Neuronal stem cell (in vitro differentiated cells): ENCODE results near the gene MOCS1.

Experiments
- DNase-seq: peaks from one replicate; pipeline ENCODE4 v3.0.0-alpha.2; 2013; ENCODE audit warnings: low spot score
- H2AFZ ChIP-seq: one replicate; pipeline ENCODE4 v1.6.1; 2013; ENCODE audit warnings: mild to moderate bottlenecking, low read length, inconsistent platforms
- H2AK5ac ChIP-seq: 2 replicates; pipeline ENCODE4 v1.6.1; 2013; ENCODE audit warnings: low read depth, mild to moderate bottlenecking, inconsistent platforms, low read length, moderate library complexity, mixed read lengths
- H2BK120ac ChIP-seq: 2 replicates; pipeline ENCODE4 v1.6.1; 2013; ENCODE audit warnings: low read depth, mild to moderate bottlenecking, inconsistent platforms, low read length, moderate library complexity, mixed read lengths
- H2BK12ac ChIP-seq: one replicate; pipeline ENCODE4 v1.6.1; 2013; ENCODE audit warnings: low read length, inconsistent platforms
- H2BK15ac ChIP-seq: 2 replicates; pipeline ENCODE4 v1.6.1; 2013; ENCODE audit warnings: mild to moderate bottlenecking, low read length, inconsistent platforms, mixed read lengths
- H2BK5ac ChIP-seq: one replicate; pipeline ENCODE4 v1.6.1; 2013; ENCODE audit warnings: inconsistent platforms, mild to moderate bottlenecking, low read length, moderate library complexity
- H3K14ac ChIP-seq: one replicate; pipeline ENCODE4 v1.6.1; 2013; ENCODE audit warnings: low read length, inconsistent platforms
- H3K18ac ChIP-seq: 2 replicates; pipeline ENCODE4 v1.6.1; 2013; ENCODE audit warnings: low read length, inconsistent platforms
- H3K23ac ChIP-seq: 2 replicates; pipeline ENCODE4 v1.6.1; 2013; ENCODE audit warnings: low read depth, mild to moderate bottlenecking, mixed read lengths, low read length, inconsistent platforms; ENCODE audit not compliant: poor library complexity
- H3K27ac ChIP-seq: replicated peaks from 3 replicates; pipeline ENCODE4 v1.5.1; 2013; ENCODE audit warnings: low read length, inconsistent platforms
- H3K27me3 ChIP-seq, 3 experiments: 2 replicates each; pipeline ENCODE4 v1.6.1; 2013; ENCODE audit warnings: low read length in 3 of 3, mild to moderate bottlenecking in 2 of 3, inconsistent platforms in 1 of 3, low read depth in 1 of 3, mixed read lengths in 1 of 3, moderate library complexity in 1 of 3; ENCODE audit not compliant: control insufficient read depth in 3 of 3, insufficient read depth in 3 of 3
- H3K36me3 ChIP-seq, 2 donors: replicated peaks in 1 of 2; 2 replicates each; pipeline ENCODE4 v1.6.1; 2013; ENCODE audit warnings: low read length in 2 of 2; ENCODE audit not compliant: control insufficient read depth in 2 of 2, insufficient read depth in 2 of 2
- H3K4ac ChIP-seq: 2 replicates; pipeline ENCODE4 v1.6.1; 2013; ENCODE audit warnings: inconsistent platforms, mild to moderate bottlenecking, low read length, moderate library complexity
- H3K4me1 ChIP-seq, 2 donors: 1 replicate in 1 of 2; 2 replicates in 1 of 2; pipeline ENCODE4 v1.6.1; 2013; ENCODE audit warnings: low read length in 2 of 2, low read depth in 1 of 2; ENCODE audit not compliant: control insufficient read depth in 2 of 2, insufficient read depth in 1 of 2
- H3K4me2 ChIP-seq: one replicate; pipeline ENCODE4 v1.6.1; 2013; ENCODE audit warnings: mild to moderate bottlenecking, low read length, inconsistent platforms; ENCODE audit not compliant: insufficient read depth, poor library complexity, severe bottlenecking
- H3K4me3 ChIP-seq, 2 donors: 2 replicates each; pipeline ENCODE4 v1.5.1; 2013; ENCODE audit warnings: low read length in 2 of 2, mild to moderate bottlenecking in 2 of 2, inconsistent platforms in 1 of 2, moderate library complexity in 1 of 2
- H3K79me1 ChIP-seq: one replicate; pipeline ENCODE4 v1.6.1; 2013; ENCODE audit warnings: low read depth, mild to moderate bottlenecking, inconsistent platforms, low read length, moderate library complexity
- H3K9ac ChIP-seq: one replicate; pipeline ENCODE4 v1.6.1; 2013; ENCODE audit warnings: mild to moderate bottlenecking, low read depth, low read length, inconsistent platforms; ENCODE audit not compliant: poor library complexity
- H3K9me3 ChIP-seq, 2 donors: replicated peaks in 1 of 2; 2 replicates each; pipeline versions ENCODE3 to v1.6.1; 2013; ENCODE audit warnings: low read length in 2 of 2, mild to moderate bottlenecking in 2 of 2, inconsistent platforms in 1 of 2, low read depth in 1 of 2, mixed read lengths in 1 of 2, moderate library complexity in 1 of 2; ENCODE audit not compliant: control insufficient read depth in 2 of 2, insufficient read depth in 1 of 2
- H4K8ac ChIP-seq: one replicate; pipeline ENCODE4 v1.6.1; 2013; ENCODE audit warnings: low read depth, mild to moderate bottlenecking, inconsistent platforms, low read length, moderate library complexity
- H4K91ac ChIP-seq: one replicate; pipeline ENCODE4 v1.6.1; 2013; ENCODE audit warnings: low read length, low read depth, mild to moderate bottlenecking, inconsistent platforms; ENCODE audit not compliant: poor library complexity
- WGBS, 2 donors: extraction: QIAGEN DNeasy Blood & Tissue Kit; methylation state at CpG; one replicate each; pipeline ENCODE4 v1.1.7; 2013; ENCODE audit warnings: missing lambda C conversion rate in 2 of 2, mixed read lengths in 1 of 2; ENCODE audit not compliant: insufficient read length in 2 of 2, insufficient replicate concordance in 1 of 2; ENCODE audit errors: extremely low coverage in 2 of 2; 5-methylcytosine and 5-hydroxymethylcytosine counted together

Gene MOCS1

GRCh38 chr6:39893286-39893685 lies 41.0 kb downstream of the MOCS1 start:
- Histone ChIP-seq H2BK15ac (no peak overlapping the region), H3K18ac (no peak overlapping the region), H3K14ac (no peak overlapping the region), H2AK5ac (no peak overlapping the region), H2AFZ (no peak overlapping the region), H3K79me1 (no peaks in the 10 kb centered on the region), H2BK5ac (no peak overlapping the region), H4K91ac (no peak overlapping the region), H3K23ac (no peak overlapping the region), H3K4me2 (no peak overlapping the region), H3K27me3 (peaks cover 0 to 3% (median 0%) of the 10 kb centered on the region in 3 experiments), H3K4ac (no peak overlapping the region), H4K8ac (no peak overlapping the region), H3K4me1 (peaks cover 2 to 6% of the 10 kb centered on the region in 2 donors), H3K9me3 (no peaks in the 10 kb centered on the region), H3K4me3 (no peak overlapping the region), H3K36me3 (no peaks in the 10 kb centered on the region), H2BK120ac (no peak overlapping the region), H3K9ac (no peak overlapping the region), H3K27ac (no peak overlapping the region), H2BK12ac (no peak overlapping the region)
- DNase-seq: no peak
- WGBS, 2 donors: no CpG with 5 or more reads among the region's 8 CpGs

GRCh38 chr6:39892490-39893129 lies 41.7 kb downstream of the MOCS1 start:
- no CpG with 5 or more reads among the region's 2 CpGs for WGBS, 2 donors

GRCh38 chr6:39891976-39892375 lies 42.3 kb downstream of the MOCS1 start:
- peaks cover 0 to 3% (median 0%) of the 10 kb centered on the region in 3 experiments for H3K27me3 ChIP-seq
- no CpG with 5 or more reads among the region's 4 CpGs for WGBS, 2 donors

More at GRCh38 chr6:39892490-39893129, 41.7 kb downstream of the MOCS1 start:
- peaks cover 0 to 3% (median 0%) of the 10 kb centered on the region in 3 experiments for H3K27me3 ChIP-seq
- H3K4me2 ChIP-seq: no peak overlapping the region
- H2BK15ac ChIP-seq: no peak overlapping the region
- H3K4me1 ChIP-seq: peaks cover 1 to 2% of the 10 kb centered on the region in 2 donors
- no peaks in the 10 kb centered on the region for H3K9me3 ChIP-seq
- H3K79me1 ChIP-seq: no peaks in the 10 kb centered on the region
- H3K27ac ChIP-seq: no peak overlapping the region
- no peak overlapping the region for H3K23ac ChIP-seq
- no peaks in the 10 kb centered on the region for H3K36me3 ChIP-seq
- H2AFZ ChIP-seq: no peak overlapping the region
- no peak overlapping the region for H3K9ac ChIP-seq
- DNase-seq: peak; percentile 44
- H4K91ac ChIP-seq: no peak overlapping the region
- no peak overlapping the region for H4K8ac ChIP-seq
- H3K4ac ChIP-seq: no peak overlapping the region
- H2AK5ac ChIP-seq: no peak overlapping the region
- H2BK120ac ChIP-seq: no peak overlapping the region
- H3K14ac ChIP-seq: no peak overlapping the region
- H3K18ac ChIP-seq: peak overlapping the region; percentile 29
- H2BK5ac ChIP-seq: no peak overlapping the region
- H2BK12ac ChIP-seq: no peak overlapping the region
- no peak overlapping the region for H3K4me3 ChIP-seq

GRCh38 chr6:39891353-39891752 lies 42.9 kb downstream of the MOCS1 start:
- H2BK5ac ChIP-seq: no peak overlapping the region
- no peak overlapping the region for H3K4me2 ChIP-seq
- H4K91ac ChIP-seq: no peak overlapping the region
- H3K4ac ChIP-seq: no peak overlapping the region
- no peak overlapping the region for H3K9ac ChIP-seq
- H4K8ac ChIP-seq: no peak overlapping the region
- no peaks in the 10 kb centered on the region for H3K9me3 ChIP-seq
- peaks cover 0 to 6% of the 10 kb centered on the region in 2 donors for H3K4me1 ChIP-seq
- no peak overlapping the region for H2AK5ac ChIP-seq
- H3K79me1 ChIP-seq: no peaks in the 10 kb centered on the region
- H2AFZ ChIP-seq: no peak overlapping the region
- no peak overlapping the region for H3K23ac ChIP-seq
- no peak overlapping the region for H2BK15ac ChIP-seq
- no peak overlapping the region for H3K18ac ChIP-seq
- H2BK120ac ChIP-seq: no peak overlapping the region
- H3K27me3 ChIP-seq: peaks cover 0 to 3% (median 0%) of the 10 kb centered on the region in 3 experiments
- no peak overlapping the region for H3K14ac ChIP-seq
- WGBS, 2 donors: no CpG with 5 or more reads among the region's 6 CpGs
- no peak overlapping the region for H3K4me3 ChIP-seq
- H2BK12ac ChIP-seq: no peak overlapping the region
- H3K27ac ChIP-seq: no peak overlapping the region
- no peaks in the 10 kb centered on the region for H3K36me3 ChIP-seq
- DNase-seq: no peak

More at GRCh38 chr6:39891976-39892375, 42.3 kb downstream of the MOCS1 start:
- Histone ChIP-seq H3K23ac (no peak overlapping the region), H2BK5ac (no peak overlapping the region), H3K4me2 (no peak overlapping the region), H4K91ac (no peak overlapping the region), H2BK12ac (no peak overlapping the region), H4K8ac (no peak overlapping the region), H3K14ac (no peak overlapping the region), H3K18ac (no peak overlapping the region), H3K36me3 (no peaks in the 10 kb centered on the region), H2BK15ac (no peak overlapping the region), H2BK120ac (no peak overlapping the region), H3K9ac (no peak overlapping the region), H3K4me1 (peaks cover 0 to 6% of the 10 kb centered on the region in 2 donors), H2AFZ (no peak overlapping the region), H3K79me1 (no peaks in the 10 kb centered on the region), H3K9me3 (no peaks in the 10 kb centered on the region), H2AK5ac (no peak overlapping the region), H3K4ac (no peak overlapping the region), H3K27ac (no peak overlapping the region), H3K4me3 (no peak overlapping the region)
- DNase-seq: no peak
